ENCODE results near the gene WIZ.

- TF ChIP-seq POLR2A (IDR thresholded peaks at IDR 0.05; ENCODE audit: low read depth) (no peak), POLR2AphosphoS5 (IDR thresholded peaks at IDR 0.05) (no peak)
- TF ChIP-seq, protein P1, sequence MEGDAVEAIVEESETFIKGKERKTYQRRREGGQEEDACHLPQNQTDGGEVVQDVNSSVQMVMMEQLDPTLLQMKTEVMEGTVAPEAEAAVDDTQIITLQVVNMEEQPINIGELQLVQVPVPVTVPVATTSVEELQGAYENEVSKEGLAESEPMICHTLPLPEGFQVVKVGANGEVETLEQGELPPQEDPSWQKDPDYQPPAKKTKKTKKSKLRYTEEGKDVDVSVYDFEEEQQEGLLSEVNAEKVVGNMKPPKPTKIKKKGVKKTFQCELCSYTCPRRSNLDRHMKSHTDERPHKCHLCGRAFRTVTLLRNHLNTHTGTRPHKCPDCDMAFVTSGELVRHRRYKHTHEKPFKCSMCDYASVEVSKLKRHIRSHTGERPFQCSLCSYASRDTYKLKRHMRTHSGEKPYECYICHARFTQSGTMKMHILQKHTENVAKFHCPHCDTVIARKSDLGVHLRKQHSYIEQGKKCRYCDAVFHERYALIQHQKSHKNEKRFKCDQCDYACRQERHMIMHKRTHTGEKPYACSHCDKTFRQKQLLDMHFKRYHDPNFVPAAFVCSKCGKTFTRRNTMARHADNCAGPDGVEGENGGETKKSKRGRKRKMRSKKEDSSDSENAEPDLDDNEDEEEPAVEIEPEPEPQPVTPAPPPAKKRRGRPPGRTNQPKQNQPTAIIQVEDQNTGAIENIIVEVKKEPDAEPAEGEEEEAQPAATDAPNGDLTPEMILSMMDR (IDR thresholded peaks at IDR 0.05), result no peak
Measured at GRCh38 chr19:15404780-15405211, 45.0 kb downstream of the WIZ start.

All from esophagus muscularis mucosa (tissue), 3 donors.